ENCODE measurements around the gene SMURF1.

GRCh38 chr7:99032928-99033327 is 111.0 kb downstream of the SMURF1 start:
- no peak for TF ChIP-seq TAF1 (IDR thresholded peaks at IDR 0.05; ENCODE audit: low read depth)
- TF ChIP-seq CTCF (IDR thresholded peaks at IDR 0.05; ENCODE audit: poor library complexity, severe bottlenecking) = no peak
